CD4-positive, alpha-beta T cell treated with Interleukin-12 subunit alpha and Interleukin-12 subunit beta, for 1 hour (primary cell): ENCODE results near the gene AQP7.
"Not testable (repeated sequence)": the region's sequence is repeated elsewhere in the genome, so short reads cannot be mapped to it uniquely, and the experiment has no call there.

Experiments used
- DNase-seq: peaks from one replicate; pipeline ENCODE4 v3.0.0-alpha.2; 2020

The AQP7 gene

DNA sequence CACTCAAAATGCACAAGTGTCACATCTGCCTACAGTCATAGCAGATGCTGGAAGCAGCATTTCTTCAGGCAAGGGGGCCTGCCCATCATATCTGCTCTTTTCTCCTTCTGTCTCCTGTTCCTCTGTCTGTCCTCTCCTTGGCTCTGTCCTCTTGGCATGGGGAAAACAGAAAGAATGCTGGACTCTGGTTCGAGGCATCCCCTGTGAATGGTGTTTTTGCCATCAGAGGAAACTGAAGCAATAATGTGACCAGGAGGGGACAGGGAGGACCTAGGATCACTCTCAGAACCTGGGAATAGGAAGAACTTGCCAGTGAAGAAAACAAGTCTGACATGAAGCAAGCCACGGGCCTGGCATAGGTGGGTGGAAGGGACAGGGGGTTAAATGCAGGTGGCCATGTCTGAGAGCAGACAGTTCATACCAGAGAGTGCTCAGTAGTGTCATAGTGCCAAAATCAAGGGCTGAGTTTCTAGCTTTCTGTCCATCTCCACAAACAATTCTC is 35.3 kb downstream of the AQP7 start:
- no peak for DNase-seq

DNA sequence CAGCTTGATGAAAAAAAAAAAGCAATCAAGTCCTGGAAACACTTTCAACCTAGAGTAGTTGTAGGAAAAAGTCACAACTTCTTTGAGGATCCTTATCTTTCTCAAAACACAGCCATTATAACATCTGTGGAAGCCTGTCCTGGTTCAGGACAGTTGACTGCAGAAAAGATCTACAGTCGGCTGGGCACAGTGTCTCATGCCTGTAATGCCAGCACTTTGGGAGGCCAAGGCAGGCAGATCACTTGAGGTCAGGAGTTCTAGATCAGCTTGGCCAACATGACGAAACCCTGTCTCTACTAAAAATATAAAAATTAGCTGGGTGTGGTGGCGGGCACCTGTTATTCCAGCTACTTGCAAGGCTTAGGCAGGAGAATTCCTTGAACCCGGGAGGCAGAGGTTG is 37.6 kb downstream of the AQP7 start:
- not testable (repeated sequence) for DNase-seq

DNA sequence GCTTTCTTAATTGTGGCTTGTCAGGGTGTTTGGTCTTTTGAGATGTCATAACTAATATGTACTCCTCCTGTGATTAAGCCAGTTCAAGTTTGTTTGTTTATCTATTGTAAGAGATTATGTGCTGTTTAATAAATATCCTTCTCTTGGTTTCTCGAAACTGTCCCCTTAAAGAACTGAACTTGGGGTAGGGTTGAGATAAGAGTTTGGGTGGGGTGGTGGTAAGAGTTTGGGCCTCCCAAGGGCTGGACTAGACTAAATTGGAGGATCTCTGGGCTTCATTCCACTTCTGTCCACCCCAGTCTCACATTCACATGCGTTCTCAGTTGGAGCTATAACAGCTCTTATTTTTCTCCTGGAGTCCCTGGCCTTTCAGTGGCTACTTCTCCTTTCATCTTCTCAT is 38.2 kb downstream of the AQP7 start:
- DNase-seq: no peak

DNA sequence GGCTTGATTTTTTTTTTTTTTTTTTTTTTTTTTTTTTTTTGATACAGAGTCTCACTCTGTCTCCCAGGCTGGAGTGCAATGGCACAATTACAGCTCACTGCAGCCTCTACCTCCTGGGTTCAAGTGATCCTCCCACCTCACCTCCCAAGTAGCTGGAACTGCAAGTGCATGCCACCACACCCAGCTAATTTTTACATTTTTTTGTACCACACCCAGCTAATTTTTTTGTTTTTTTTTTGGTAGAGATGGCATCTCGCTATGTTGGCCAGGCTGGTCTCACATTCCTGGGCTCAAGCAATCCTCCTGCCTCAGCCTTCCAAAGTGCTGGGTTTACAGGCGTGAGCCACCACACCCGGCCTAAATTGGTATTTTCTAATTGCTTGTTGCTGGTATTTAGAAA is 43.7 kb downstream of the AQP7 start:
- not testable (repeated sequence) for DNase-seq

DNA sequence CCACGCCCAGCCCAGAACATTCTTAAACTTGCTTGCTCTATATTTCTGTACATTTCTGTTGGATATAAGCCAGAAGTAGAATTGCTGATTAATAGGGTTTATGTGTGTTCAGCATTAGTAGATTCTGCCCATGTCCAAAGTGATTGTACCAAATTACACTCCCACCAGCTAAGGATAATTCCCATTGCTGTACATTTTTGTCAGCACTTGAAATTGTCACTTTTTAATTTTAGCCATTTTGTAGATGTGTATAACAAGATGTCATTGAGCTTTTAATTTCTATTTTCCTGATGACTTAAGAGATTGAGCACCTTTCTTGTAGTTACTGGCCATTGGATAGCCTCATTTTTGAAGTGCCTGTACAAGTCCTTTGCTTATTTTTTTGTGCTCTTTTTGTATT is 46.4 kb downstream of the AQP7 start:
- DNase-seq: no peak

DNA sequence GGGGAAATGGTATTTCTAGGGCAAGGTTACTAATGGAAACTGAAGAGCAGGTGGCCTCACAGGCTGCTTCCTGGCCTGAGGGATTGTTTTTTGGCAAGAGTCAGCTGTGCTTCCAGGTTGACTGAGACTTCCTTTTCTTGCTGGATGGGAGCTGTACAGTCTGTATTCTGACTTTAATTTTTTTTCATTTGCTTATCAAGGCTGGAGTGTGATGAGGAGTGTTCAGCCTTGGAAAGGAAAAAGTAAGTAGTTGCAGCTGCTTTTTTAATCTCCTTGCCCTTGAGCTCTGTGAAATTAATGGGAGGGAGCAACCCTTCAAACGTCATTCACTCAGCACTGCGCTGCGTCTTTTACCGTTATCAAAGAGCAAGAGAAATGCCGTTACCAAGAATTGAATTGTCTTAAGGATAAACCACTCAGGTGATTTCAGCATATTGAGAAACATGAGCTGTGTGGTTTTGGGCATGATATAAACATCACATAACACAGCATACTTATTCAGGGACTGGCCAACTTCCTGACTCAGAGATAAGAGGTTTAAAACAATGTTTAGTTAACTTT is 47.6 kb downstream of the AQP7 start:
- DNase-seq: no peak

DNA sequence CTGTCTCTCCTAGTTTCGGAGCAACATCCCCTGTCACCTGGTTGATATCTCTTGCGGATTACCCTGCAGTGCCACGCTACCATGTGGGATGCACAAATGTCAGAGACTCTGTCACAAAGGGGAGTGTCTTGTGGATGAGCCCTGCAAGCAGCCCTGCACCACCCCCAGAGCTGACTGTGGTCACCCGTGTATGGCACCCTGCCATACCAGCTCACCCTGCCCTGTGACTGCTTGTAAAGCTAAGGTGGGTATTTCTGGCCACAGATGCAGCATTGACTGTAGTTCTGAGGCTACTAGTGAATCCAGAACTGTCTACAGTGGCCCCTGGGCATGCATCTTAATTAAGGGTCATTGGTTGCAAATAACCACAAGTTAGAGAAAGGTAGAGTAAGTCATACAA is 50.8 kb downstream of the AQP7 start:
- no peak for DNase-seq

DNA sequence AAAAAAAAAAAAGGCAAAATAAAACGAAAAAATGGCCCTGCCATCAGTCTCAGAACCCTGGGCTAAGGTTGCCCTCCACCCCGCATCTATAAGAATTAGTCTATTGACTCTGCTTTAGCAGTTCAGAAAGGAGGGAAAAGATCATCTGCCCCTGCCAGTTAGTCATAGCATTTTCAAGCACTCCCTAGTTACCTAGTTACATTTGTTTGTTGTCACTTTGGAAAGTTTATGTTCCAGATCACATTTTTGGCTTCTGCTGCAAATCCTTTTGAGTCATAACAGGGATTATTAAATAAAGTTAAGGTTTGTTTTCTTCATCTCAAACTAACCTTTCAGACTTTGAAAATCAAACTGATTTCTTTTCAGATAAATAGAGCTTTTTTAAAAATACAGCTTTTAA is 52.1 kb downstream of the AQP7 start:
- no peak for DNase-seq

DNA sequence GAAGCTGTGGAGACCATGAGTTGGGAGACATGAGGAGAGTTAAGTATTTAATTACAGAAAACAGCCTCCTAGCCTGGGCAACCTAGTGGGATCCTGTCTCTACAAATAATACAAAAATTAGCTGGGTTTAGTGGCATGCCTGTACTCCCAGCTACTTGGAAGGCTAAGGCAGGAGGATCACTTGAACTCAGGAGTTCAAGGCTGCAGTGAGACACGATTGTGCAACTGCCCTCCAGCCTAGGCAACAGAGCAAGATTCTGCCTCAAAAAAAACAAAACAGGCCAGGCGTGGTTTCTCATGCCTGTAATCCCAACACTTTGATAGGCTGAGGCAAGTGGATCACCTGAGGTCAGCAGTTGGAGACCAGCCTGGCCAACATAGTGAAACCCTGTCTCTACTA is 52.6 kb downstream of the AQP7 start:
- no peak for DNase-seq

DNA sequence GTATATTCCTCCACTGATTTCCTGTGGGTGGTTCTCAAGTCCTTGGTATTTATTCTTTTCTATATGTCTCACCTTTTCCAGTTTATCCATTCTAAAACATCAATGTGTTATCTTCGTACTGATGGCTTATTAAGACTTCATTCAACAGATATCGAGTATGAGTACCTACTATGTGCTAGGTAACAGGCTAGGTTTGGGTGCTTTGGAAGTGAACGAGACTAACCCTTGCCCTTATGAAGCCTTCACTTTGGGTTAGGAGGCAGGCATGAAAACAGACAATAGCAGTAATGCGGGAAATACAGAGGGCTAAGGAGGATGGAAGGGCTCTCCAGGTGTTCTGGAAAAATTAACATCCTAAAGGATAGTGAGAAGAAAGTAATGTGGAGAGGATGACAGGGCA is 53.4 kb downstream of the AQP7 start:
- DNase-seq: no peak

DNA sequence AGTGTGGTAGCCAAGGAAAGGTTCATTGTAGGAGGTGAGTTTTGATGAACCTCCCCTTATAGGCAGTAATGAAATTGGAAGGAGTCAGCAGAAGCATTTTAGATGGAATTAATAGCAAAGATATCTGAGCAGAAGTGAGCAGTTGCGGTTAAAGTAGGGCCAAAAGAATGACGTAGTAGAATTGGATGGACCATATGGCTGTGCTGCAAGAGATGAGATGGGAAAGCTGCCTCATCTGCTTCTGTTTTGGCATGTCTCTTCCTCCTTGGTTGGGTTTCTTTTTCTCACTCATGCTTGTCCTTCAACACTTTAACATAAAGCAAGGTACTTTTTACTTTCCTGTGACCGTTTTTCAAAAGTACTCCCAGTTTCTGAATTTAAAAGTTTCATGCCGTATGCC is 55.8 kb downstream of the AQP7 start:
- DNase-seq: no peak

DNA sequence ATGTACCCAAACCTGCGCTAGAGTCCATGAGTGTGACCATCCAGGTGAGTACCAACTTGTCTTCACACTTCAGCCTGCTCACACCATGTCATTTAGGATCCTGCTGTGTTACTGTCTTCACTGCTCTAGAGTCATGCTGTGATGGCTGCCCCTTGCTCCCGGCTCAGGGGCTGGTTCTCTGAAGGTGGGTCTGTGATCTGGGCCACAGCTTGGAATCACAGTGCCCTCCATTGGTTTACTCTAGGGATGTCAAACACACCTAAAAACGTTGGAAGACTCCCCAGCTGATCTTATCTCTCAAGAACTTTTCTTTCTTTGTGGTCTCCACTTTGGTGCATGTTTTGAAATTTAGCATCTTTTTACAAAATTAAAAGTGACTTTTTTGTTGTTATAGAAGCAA is 58.2 kb downstream of the AQP7 start:
- no peak for DNase-seq

DNA sequence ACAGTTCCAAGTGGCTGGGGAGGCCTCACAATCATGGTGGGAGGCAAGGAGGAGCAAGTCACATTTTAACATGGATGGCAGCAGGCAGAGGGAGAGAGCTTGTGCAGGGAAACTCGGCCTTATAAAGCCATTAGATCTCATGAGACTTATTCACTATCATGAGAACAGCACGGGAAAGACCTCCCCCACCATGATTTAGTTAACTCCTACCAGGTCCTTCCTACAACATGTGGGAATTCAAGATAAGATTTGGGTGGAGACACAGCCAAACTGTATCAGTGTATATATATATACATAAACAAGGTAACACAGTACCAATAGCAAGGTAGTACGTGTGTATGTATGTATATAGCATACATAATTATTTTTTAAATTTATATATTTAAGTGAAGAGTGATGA is 61.2 kb downstream of the AQP7 start:
- DNase-seq: no peak

DNA sequence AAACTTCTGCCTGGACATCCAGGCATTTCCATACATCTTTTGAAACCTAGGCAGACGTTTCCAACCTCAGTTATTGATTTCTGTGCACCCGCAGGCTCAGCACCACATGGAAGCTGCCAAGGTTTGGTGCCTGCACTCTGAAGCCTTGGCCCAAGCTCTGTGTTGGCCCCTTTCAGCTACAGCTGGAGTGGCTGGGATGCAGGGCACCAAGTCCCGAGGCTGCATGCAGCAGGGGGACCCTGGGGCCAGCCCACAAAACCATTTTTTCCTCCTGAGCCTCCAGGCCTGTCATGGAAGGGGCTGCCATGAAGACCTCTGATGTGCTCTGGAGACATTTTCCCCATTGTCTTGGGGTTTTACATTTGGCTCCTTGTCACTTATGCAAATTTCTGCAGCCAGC is 62.2 kb downstream of the AQP7 start:
- DNase-seq: no peak
